HG03159 (cell line): Measurements from ENCODE around the gene ZNF735.
"Not testable (repeated sequence)": the region's sequence is repeated elsewhere in the genome, so short reads cannot be mapped to it uniquely, and the experiment has no call there.

Source experiments
- ATAC-seq: cut with Tn5 transposase; IDR thresholded peaks from one replicate; pipeline ENCODE4 v1.9.1; 2021; ENCODE audit warnings: mild to moderate bottlenecking, moderate library complexity; ENCODE audit not compliant: unreplicated experiment

ZNF735 gene

GRCh38 chr7:64206903-64207302 lies at the start of gene ZNF735:
ZNF735 (plus strand) TSS chr7:64207203; CDS start chr7:64207203, 0 bp downstream.
- no peak for ATAC-seq

GRCh38 chr7:64170974-64171373 lies 36.0 kb upstream of the ZNF735 start:
- ATAC-seq = not testable (repeated sequence)

- no peak for ATAC-seq
These were observed 32.7 kb upstream of the ZNF735 start for GRCh38 chr7:64174328-64174727.

- ATAC-seq = no peak
These were observed 32.1 kb upstream of the ZNF735 start for GRCh38 chr7:64174941-64175340.

- no peak for ATAC-seq
These were observed 26.0 kb upstream of the ZNF735 start for GRCh38 chr7:64180989-64181388.

- ATAC-seq = no peak
These were observed 25.4 kb upstream of the ZNF735 start for GRCh38 chr7:64181586-64181985.

GRCh38 chr7:64182036-64182790 lies 24.8 kb upstream of the ZNF735 start:
- no peak for ATAC-seq

GRCh38 chr7:64183126-64183742 lies 23.8 kb upstream of the ZNF735 start:
- no peak for ATAC-seq

GRCh38 chr7:64183827-64184372 lies 23.1 kb upstream of the ZNF735 start:
- no peak for ATAC-seq

- ATAC-seq = no peak
These were observed 22.6 kb upstream of the ZNF735 start for GRCh38 chr7:64184376-64184775.

- no peak for ATAC-seq
These were observed 19.6 kb upstream of the ZNF735 start for GRCh38 chr7:64187408-64187807.

- no peak for ATAC-seq
These were observed 14.8 kb upstream of the ZNF735 start for GRCh38 chr7:64192148-64192704.

GRCh38 chr7:64192775-64193174 lies 14.2 kb upstream of the ZNF735 start:
- ATAC-seq = no peak

- ATAC-seq = not testable (repeated sequence)
These were observed 12.8 kb downstream of the ZNF735 start for GRCh38 chr7:64219710-64220298.

GRCh38 chr7:64223366-64223765 lies 16.4 kb downstream of the ZNF735 start:
- ATAC-seq = no peak

GRCh38 chr7:64228174-64228573 lies 21.2 kb downstream of the ZNF735 start, which contains the start of gene ZNF679:
ZNF679 (plus strand) TSS chr7:64228474; CDS start chr7:64249118, 20,644 bp downstream.
- not testable (repeated sequence) for ATAC-seq

GRCh38 chr7:64266341-64266919 lies 59.4 kb downstream of the ZNF735 start:
- ATAC-seq = no peak
